Measurements from ENCODE around the gene SNX9. TPM values are rescaled to one million over a fixed set of nuclear protein-coding genes. Genes with fewer than 3 reads are reported as not detected.
"Not testable (repeated sequence)": the region's sequence is repeated elsewhere in the genome, so short reads cannot be mapped to it uniquely, and the experiment has no call there.

Gene SNX9
- polyA plus RNA-seq, 4 donors: 43.2 to 49.8 (median 47.4) TPM

DNA sequence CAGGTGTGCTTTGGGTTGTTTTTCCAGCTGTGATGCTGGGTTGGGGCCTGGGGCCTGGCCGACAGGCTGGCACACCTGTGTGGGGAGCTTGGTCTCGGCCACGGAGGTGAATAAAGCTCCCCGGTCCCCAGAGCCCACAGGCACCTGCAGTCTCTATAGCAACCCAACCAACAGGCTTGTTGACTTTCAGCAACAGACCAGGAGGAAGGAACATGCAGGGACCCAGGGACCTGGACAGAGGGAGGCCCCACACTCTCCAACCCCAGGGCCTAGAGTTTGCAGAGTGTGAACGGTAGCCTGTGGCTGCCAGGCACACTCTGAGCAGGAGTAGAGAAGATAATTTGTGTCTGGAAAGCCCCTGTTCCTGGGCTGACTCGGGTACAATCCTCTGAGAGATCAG is 144.0 kb downstream of the SNX9 start:
- no peak for DNase-seq (ENCODE audit: low read depth in 4 of 4, low spot score in 3 of 4)

DNA sequence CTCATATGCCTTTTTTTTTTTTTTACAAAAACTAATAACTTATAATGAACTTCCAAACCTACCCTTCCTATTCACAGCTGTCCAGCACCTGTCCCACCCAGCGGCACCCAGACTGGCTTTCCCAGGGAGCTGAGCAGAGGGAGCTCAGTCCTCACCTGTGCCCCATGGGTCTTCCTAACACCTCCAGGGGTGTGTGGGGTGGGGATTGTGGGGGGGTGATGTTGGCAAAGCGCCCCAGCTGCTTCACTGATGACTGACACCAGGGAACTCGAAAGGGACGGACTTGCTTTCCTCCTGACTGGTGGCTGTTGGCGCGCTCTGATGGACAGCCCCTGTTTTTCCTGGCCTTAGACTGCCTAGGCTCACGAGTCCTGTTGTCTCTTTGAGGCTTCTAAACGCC is 144.4 kb downstream of the SNX9 start:
- DNase-seq (ENCODE audit: low read depth in 4 of 4, low spot score in 3 of 4): no peak

- DNase-seq (ENCODE audit: low read depth in 4 of 4, low spot score in 3 of 4): not testable (repeated sequence)
Observed at GRCh38 chr6:157972177-157972576, 149.1 kb downstream of the SNX9 start.

DNA sequence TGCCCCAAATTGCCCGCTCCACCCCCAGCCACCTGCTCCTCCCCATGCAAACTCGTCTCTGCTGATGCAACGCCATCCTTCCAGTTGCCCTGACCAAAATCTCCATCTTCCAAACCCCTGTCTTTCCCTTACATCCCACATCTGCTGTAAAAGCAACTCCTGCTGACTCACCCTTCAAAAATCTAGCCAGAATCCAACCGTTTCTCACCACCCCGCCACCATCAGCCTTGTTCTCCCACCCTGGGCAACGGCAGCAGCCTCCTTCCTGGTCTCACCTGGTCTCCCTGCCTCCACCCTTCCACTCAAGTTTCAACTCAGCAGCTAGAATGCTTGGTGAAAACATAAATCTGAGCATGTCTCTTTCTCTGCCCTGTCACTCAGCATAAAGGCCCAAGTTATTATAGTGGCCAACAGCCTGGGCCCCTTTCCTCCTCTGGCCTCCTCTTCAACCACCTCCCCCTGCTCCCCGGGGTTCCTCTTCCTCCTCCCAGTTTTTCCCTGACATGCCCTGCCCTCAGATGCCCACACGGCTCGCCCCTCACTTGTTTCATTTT is 151.4 kb downstream of the SNX9 start:
- no peak for DNase-seq (ENCODE audit: low read depth in 4 of 4, low spot score in 3 of 4)

DNA sequence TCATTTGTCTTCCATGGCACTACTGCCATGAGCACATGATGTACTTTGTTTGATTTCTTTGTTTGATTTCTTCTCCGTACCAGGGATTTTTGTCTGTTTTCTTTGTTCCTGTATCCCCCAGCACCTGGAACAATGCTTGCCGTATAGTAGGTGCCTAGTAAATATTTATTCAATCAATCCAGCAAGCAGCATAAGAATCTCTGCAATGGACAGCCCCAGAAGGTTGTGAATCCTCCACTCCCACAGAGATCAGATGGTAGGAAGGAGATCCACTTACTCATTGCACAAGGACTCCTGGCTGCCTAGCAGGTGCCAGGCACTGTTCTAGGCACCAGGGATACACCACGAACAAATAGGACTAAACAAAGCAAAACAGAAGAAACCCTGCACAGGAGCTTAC is 151.9 kb downstream of the SNX9 start:
- no peak for DNase-seq (ENCODE audit: low read depth in 4 of 4, low spot score in 3 of 4)

- DNase-seq (ENCODE audit: low read depth in 4 of 4, low spot score in 3 of 4): no peak
Observed at GRCh38 chr6:157975456-157975855, 152.4 kb downstream of the SNX9 start.

DNA sequence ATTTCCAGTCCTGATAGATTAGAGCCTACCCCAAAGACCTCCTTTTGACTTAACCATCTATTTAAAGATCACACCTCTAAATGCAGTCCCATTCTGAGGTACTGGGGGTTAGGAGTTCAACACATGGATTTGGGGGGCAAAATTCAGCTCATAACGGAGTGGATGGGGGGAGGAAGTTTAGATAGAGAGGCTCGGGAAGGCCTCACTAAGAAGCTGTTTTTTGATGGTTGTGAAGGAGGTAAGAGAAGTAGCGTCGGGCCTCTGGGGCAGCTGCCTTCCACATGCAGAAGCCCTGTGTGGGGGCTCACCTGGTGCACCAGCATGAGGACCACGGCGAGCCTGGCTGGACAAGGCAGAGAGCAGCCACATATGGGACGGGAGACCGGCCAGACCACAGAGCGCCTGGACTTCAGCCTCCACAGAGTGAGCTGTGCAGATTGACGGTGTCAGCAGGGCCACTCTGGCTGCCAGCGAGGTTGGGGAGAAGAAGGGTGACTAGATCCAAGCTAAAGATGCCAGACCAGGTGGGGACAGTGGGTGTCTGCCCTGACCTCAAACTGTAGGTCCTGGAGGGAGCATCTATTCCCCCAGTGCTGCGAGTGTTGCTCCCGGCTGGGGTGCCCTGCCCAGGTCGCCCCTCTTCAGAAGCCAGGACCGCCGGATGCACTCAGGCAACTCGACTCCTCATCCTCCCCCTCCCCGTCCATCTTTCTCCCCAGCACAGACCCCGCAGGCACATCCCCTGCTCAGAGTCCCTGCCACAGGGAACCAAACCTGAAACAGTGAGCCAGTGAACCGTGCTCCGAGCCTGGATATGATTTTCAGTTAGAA is 153.5 kb downstream of the SNX9 start:
- no peak for DNase-seq (ENCODE audit: low read depth in 4 of 4, low spot score in 3 of 4)

GRCh38 chr6:157977176-157977804 is 154.2 kb downstream of the SNX9 start:
- no peak for DNase-seq (ENCODE audit: low read depth in 4 of 4, low spot score in 3 of 4)

DNA sequence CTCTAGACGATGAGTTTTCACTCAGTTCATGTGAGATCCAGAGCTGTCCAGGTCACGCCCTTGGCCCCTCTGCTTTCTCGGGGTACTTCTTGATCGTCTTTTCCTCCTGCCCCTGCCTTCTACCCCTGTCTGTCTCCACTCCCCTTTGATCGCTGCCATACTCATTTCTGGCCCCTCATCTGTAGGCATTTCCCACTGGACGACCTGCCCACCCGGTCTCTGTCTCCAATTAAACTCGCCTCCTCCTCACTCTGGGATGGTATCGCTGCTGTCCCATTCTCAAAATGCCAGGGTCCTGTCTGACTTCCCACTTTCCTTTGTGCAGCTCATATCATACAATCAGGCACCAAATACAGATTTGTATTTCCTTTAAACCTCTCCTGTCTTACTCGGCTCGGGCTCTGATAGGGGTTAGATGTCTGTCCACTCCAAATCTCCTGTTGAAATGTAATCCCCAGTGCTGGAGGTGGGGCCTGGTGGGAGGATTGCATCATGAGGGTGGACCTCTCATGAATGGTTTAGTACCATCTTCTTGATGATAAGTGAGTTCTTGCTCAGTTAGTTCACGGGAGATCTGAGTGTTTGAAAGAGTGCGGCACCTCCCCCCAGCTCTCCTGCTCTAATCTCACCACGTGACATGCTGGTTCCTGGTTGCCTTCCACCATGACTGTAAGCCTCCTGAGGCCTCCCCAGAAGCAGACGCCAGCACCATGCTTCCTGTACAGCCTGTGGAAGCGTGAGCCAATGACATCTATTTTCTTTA is 155.2 kb downstream of the SNX9 start:
- DNase-seq (ENCODE audit: low read depth in 4 of 4, low spot score in 3 of 4): no peak

- no peak for DNase-seq (ENCODE audit: low read depth in 4 of 4, low spot score in 3 of 4)
Observed at GRCh38 chr6:157980288-157981131, 157.5 kb downstream of the SNX9 start.

DNA sequence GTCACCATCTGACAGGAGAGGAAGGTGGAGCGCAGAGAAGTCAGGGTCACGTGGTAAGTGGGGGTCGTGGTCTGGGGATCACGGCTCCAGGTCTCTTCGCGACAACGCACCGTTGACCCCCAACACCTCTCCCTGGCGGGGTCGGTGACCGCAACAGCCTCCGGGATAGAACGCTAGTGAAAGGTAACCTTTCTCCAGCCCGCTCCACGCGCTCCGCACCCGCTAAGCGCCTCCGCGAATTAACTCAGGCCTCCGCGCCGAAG is 158.0 kb downstream of the SNX9 start:
- no peak for DNase-seq (ENCODE audit: low read depth in 4 of 4, low spot score in 3 of 4)

DNA sequence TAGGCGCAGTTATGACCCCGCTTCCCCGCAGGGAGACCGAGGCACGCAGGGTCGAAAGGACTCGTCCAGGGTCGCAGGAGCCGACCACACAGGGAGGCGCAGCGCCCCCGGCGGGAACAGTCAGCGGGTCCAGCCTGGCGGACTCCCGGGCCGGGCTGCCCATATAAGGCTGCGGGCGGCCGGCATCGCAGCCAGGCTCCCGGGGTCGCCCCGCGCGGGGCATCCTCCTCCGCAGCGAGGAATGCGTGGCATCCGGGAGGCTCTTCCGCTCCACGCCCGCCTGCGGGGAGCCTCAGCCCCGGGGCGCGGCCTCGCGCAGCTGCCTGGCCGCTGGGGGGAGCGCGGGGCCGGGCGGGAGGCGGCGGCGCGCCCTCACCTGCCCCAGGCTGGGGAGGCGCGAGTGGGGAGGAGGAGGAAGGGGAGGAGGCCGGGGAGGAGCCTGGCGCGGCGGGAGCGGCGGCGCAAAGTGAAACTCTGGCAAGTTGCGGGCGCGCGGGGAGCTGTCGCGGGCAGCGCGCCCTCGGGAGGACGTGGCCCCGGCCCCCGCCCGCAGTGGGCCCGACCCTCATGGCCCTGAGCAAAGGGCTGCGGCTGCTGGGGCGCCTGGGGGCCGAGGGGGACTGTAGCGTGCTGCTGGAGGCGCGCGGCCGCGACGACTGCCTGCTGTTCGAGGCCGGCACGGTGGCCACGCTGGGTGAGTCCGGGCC is 158.5 kb downstream of the SNX9 start, which contains the start of gene SYNJ2:
TSS of gene SYNJ2 (plus strand) at position 469 of the 707 bp plus-strand sequence. CDS start at position 568, 99 bp downstream.
- DNase-seq (ENCODE audit: low read depth in 4 of 4, low spot score in 3 of 4): peak in 2 of 4 donors; percentile 45 to 56

GRCh38 chr6:157982102-157982562 is 159.1 kb downstream of the SNX9 start:
- no peak for DNase-seq (ENCODE audit: low read depth in 4 of 4, low spot score in 3 of 4)

GRCh38 chr6:157982563-157983405 is 159.7 kb downstream of the SNX9 start:
- no peak for DNase-seq (ENCODE audit: low read depth in 4 of 4, low spot score in 3 of 4)

GRCh38 chr6:157983406-157984119 is 160.5 kb downstream of the SNX9 start:
- no peak for DNase-seq (ENCODE audit: low read depth in 4 of 4, low spot score in 3 of 4)

DNA sequence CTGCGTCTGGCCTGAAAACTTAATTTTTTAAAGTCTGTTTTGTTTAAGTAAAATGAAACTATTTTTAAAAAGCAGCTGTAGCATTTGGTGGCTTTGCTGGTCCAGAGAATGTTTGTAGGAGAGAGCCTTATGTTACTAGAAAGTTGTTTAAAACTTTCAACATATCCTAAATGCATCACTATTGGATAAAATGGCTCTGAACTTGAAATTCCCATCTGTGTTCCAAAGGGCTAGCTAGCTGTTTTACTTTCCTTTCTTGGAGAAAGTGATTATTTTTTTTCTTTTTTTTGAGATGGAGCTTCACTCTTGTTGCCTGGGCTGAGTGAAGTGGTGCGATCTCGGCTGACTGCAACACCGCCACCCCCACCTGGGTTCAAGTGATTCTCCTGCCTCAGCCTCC is 161.1 kb downstream of the SNX9 start:
- no peak for DNase-seq (ENCODE audit: low read depth in 4 of 4, low spot score in 3 of 4)

DNA sequence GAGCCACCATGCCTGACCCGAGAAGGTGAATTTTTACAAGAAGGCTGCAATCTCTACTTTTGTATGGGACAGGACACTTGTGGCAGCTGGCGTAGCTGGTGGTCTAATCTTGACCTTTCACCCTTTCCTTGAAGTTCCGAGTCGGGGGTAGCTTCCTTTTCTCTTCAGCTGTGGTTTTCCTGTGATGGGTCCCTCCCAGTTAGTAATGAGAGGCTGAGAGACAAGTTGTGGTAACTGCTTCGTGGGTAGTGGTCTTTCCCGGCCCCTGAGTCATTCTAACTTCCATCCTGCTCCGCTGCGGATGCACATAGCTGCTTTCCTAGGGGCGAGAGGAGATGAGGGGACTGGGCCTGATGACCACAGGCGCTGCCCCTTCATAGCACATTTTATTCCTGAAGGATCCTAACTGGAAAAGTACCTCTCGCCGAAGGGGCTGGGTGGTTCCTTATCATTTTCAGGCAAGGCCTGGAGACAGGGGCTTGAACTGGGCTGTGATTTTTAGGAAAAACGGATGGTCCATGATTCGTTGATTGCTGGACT is 161.7 kb downstream of the SNX9 start:
- no peak for DNase-seq (ENCODE audit: low read depth in 4 of 4, low spot score in 3 of 4)

Data from right renal pelvis (tissue), 4 donors.